ENCODE measurements around the gene TMEM121B.

The TMEM121B gene

GRCh38 chr22:17120711-17121232, 388 bp downstream of the TMEM121B start:
- H3K4me3 ChIP-seq, result peak overlapping the region; percentile 48 to 59
- peaks cover 0 to 18% (median 14%) of the 10 kb centered on the region in 4 donors for H3K4me1 ChIP-seq
- intact Hi-C loops (cut with DNase I; ENCODE audit: low total_unique reads), result no loop called here

GRCh38 chr22:17120281-17120680, 879 bp downstream of the TMEM121B start:
- TF ChIP-seq CTCF (IDR thresholded peaks at IDR 0.05), result no peak
- Histone ChIP-seq H3K9me3 (no peaks in the 10 kb centered on the region), H3K4me3 (peak overlapping the region; percentile 48 to 59), H3K36me3 (no peaks in the 10 kb centered on the region), H3K27me3 (peaks cover 0 to 50% of the 10 kb centered on the region in 2 donors), H3K4me1 (peaks cover 0 to 18% (median 14%) of the 10 kb centered on the region in 4 donors), H3K27ac (no peak overlapping the region)
- intact Hi-C loops (cut with DNase I; ENCODE audit: low total_unique reads), result no loop called here
- DNase-seq, result no peak

More at GRCh38 chr22:17120711-17121232, 388 bp downstream of the TMEM121B start:
- DNase-seq, result no peak
- no peak for TF ChIP-seq CTCF (IDR thresholded peaks at IDR 0.05)
- Histone ChIP-seq H3K27ac (no peak overlapping the region), H3K36me3 (no peaks in the 10 kb centered on the region), H3K9me3 (no peaks in the 10 kb centered on the region), H3K27me3 (peaks cover 0 to 50% of the 10 kb centered on the region in 2 donors)

- H3K27ac ChIP-seq, result no peak overlapping the region
- peaks cover 0 to 50% of the 10 kb centered on the region in 2 donors for H3K27me3 ChIP-seq
- H3K9me3 ChIP-seq, result no peaks in the 10 kb centered on the region
- intact Hi-C loops (cut with DNase I; ENCODE audit: low total_unique reads), result no loop called here
- DNase-seq, result no peak
- no peak overlapping the region for H3K4me3 ChIP-seq
- H3K4me1 ChIP-seq, result peaks cover 0 to 18% (median 14%) of the 10 kb centered on the region in 4 donors
- peak in 1 of 2 experiments; percentile 6 for TF ChIP-seq CTCF (IDR thresholded peaks at IDR 0.05)
- no peaks in the 10 kb centered on the region for H3K36me3 ChIP-seq
Measured at GRCh38 chr22:17119481-17120202, 1.5 kb downstream of the TMEM121B start.

GRCh38 chr22:17118342-17118741, 2.8 kb downstream of the TMEM121B start:
- no peaks in the 10 kb centered on the region for H3K36me3 ChIP-seq
- intact Hi-C loops (cut with DNase I; ENCODE audit: low total_unique reads), result no loop called here
- peaks cover 0 to 49% of the 10 kb centered on the region in 2 donors for H3K27me3 ChIP-seq
- H3K4me3 ChIP-seq, result no peak overlapping the region
- no peak overlapping the region for H3K27ac ChIP-seq
- TF ChIP-seq CTCF (IDR thresholded peaks at IDR 0.05), result no peak
- no peaks in the 10 kb centered on the region for H3K9me3 ChIP-seq
- DNase-seq, result no peak
- H3K4me1 ChIP-seq, result peaks cover 0 to 18% (median 14%) of the 10 kb centered on the region in 4 donors

- Histone ChIP-seq H3K4me3 (no peak overlapping the region), H3K9me3 (no peaks in the 10 kb centered on the region), H3K27ac (no peak overlapping the region), H3K36me3 (no peaks in the 10 kb centered on the region), H3K27me3 (peaks cover 0 to 47% of the 10 kb centered on the region in 2 donors), H3K4me1 (peaks cover 0 to 18% (median 14%) of the 10 kb centered on the region in 4 donors)
- no peak for TF ChIP-seq CTCF (IDR thresholded peaks at IDR 0.05)
- intact Hi-C loops (cut with DNase I; ENCODE audit: low total_unique reads), result no loop called here
- DNase-seq, result no peak
Measured at GRCh38 chr22:17117890-17118289, 3.3 kb downstream of the TMEM121B start.
